ENCODE data around the gene IQGAP2. TPM values are rescaled to one million over a fixed set of nuclear protein-coding genes. Genes with fewer than 3 reads are reported as not detected.

IQGAP2 gene
- total and polyA plus RNA-seq, 9 of the 15 experiments (the other 6 are each of a cell fraction or from before 2014, with no cell fraction given) = 8.7 to 23.2 (median 17.4) TPM

GRCh38 chr5:76755779-76756637 lies 352.9 kb downstream of the IQGAP2 start:
- FAIRE-seq (no peak), ATAC-seq (peak; percentile 36; the same call in 1 of the 3 replicates), DNase-seq (ENCODE audit: extremely low read depth in 1 of 4, low spot score in 3 of 4) (no peak)
- ChIA-PET CTCF (ENCODE audit: low intra/inter-chr PET ratio) (no interaction called here), POLR2A (interaction anchor here (0.6 kb wide), 1 partner anchor 276 kb away, joined by 3 read pairs; no protein-coding TSS in a partner anchor)
- Histone ChIP-seq H2AFZ (ENCODE audit: low read depth, low read length) (peak overlapping the region; percentile 58), H3K27me3 (ENCODE audit: control insufficient read depth in 2 of 2, insufficient read depth in 2 of 2, low read length in 2 of 2) (no peaks in the 10 kb centered on the region), H3K4me3 (no peak overlapping the region), H4K20me1 (replicated peaks; ENCODE audit: control insufficient read depth, insufficient read depth, low read length) (no peaks in the 10 kb centered on the region), H3K9ac (ENCODE audit: insufficient read depth in 1 of 2, low read depth in 2 of 2, low read length in 2 of 2) (no peak overlapping the region), H3K79me2 (ENCODE audit: control insufficient read depth, insufficient read depth, low read length) (no peaks in the 10 kb centered on the region), H3K4me1 (replicated peaks in 1 of 2; ENCODE audit: control insufficient read depth in 2 of 2, insufficient read depth in 2 of 2, low read length in 2 of 2) (peaks cover 4 to 7% of the 10 kb centered on the region in 2 experiments; a peak in 3 of 5 replicates), H3K4me2 (ENCODE audit: insufficient read depth, low read length) (no peak overlapping the region; the same call in 1 of the 2 replicates), H3K36me3 (ENCODE audit: control insufficient read depth, insufficient read depth, low read length) (no peaks in the 10 kb centered on the region), H3K9me3 (replicated peaks; ENCODE audit: control insufficient read depth, insufficient read depth, low read depth, low read length) (no peaks in the 10 kb centered on the region), H3K9me1 (ENCODE audit: control insufficient read depth, insufficient read depth, low read length) (no peaks in the 10 kb centered on the region), H3K27ac (ENCODE audit: extremely low read depth, low read depth, low read length) (no peak overlapping the region)
- intact Hi-C loops (cut with micrococcal nuclease) = no loop called here
- in situ Hi-C loops (cut with MboI) = no loop called here
- no peak for TF ChIP-seq PYGO2 (tag; IDR thresholded peaks at IDR 0.05)
- no TSS peak for BruUV-seq (replicated peaks)
- 74% methylated on average over 11 of the region's 11 CpGs for WGBS (ENCODE audit: insufficient coverage, low coverage, missing lambda C conversion rate)

GRCh38 chr5:76757049-76757448 lies 354.0 kb downstream of the IQGAP2 start:
- H3K36me3 ChIP-seq (ENCODE audit: control insufficient read depth, insufficient read depth, low read length) = no peaks in the 10 kb centered on the region
- no peak overlapping the region for H3K4me3 ChIP-seq
- POLR2A ChIA-PET = no interaction called here
- FAIRE-seq (no peak), DNase-seq (ENCODE audit: extremely low read depth in 1 of 4, low spot score in 3 of 4) (no peak), ATAC-seq (no peak)
- CTCF ChIA-PET (ENCODE audit: low intra/inter-chr PET ratio) = no interaction called here
- no peak overlapping the region; the same call in 1 of the 2 replicates for H2AFZ ChIP-seq (ENCODE audit: low read depth, low read length)
- no peaks in the 10 kb centered on the region for H3K9me3 ChIP-seq (replicated peaks; ENCODE audit: control insufficient read depth, insufficient read depth, low read depth, low read length)
- H3K4me1 ChIP-seq (replicated peaks in 1 of 2; ENCODE audit: control insufficient read depth in 2 of 2, insufficient read depth in 2 of 2, low read length in 2 of 2) = peaks cover 7 to 10% of the 10 kb centered on the region in 2 experiments; a peak in 3 of 5 replicates
- intact Hi-C loops (cut with micrococcal nuclease) = no loop called here
- no peaks in the 10 kb centered on the region for H3K27me3 ChIP-seq (ENCODE audit: control insufficient read depth in 2 of 2, insufficient read depth in 2 of 2, low read length in 2 of 2)
- H3K9me1 ChIP-seq (ENCODE audit: control insufficient read depth, insufficient read depth, low read length) = no peaks in the 10 kb centered on the region
- in situ Hi-C loops (cut with MboI) = no loop called here
- no peak overlapping the region for H3K27ac ChIP-seq (ENCODE audit: extremely low read depth, low read depth, low read length)
- H4K20me1 ChIP-seq (replicated peaks; ENCODE audit: control insufficient read depth, insufficient read depth, low read length) = no peaks in the 10 kb centered on the region
- no peak overlapping the region for H3K9ac ChIP-seq (ENCODE audit: insufficient read depth in 1 of 2, low read depth in 2 of 2, low read length in 2 of 2)
- H3K79me2 ChIP-seq (ENCODE audit: control insufficient read depth, insufficient read depth, low read length) = no peaks in the 10 kb centered on the region
- TF ChIP-seq TEAD2 (tag; IDR thresholded peaks at IDR 0.05) = no peak
- no peak overlapping the region for H3K4me2 ChIP-seq (ENCODE audit: insufficient read depth, low read length)
- WGBS (ENCODE audit: insufficient coverage, low coverage, missing lambda C conversion rate) = 94% methylated on average over 4 of the region's 4 CpGs
- BruUV-seq (replicated peaks) = no TSS peak

Small RNA genes lying within 50 kb of the gene (small RNA-seq; reads per million reads assigned to genes)
- gene RF02154 (not detected), gene RF02155 (not detected)

Other genes with a start within 250 kb of the IQGAP2 start
- gene F2RL2, start 220.1 kb downstream of the IQGAP2 start, total RNA-seq (2014; rRNA removed) = not detected in 2 replicates
- gene F2RL2, start 220.1 kb downstream of the IQGAP2 start, total RNA-seq (2014; rRNA removed; fragmentation: Illumina TruSeq; extraction: Trizol) = 0.10 TPM in 1 of 2 replicates, not detected in the other
- gene F2RL2, start 220.1 kb downstream of the IQGAP2 start, total RNA-seq (2015; rRNA removed; fragmentation: Illumina TruSeq; extraction: Trizol) = not detected in 2 replicates
- gene F2RL2, start 220.1 kb downstream of the IQGAP2 start, total RNA-seq (2021) = 0.07 and 0.09 TPM in 2 replicates
- 0.07 and 0.14 TPM in 2 replicates for gene F2RL2, start 220.1 kb downstream of the IQGAP2 start, polyA plus RNA-seq (2011; rRNA removed)
- 0.10 and 0.12 TPM in 2 replicates for gene F2RL2, start 220.1 kb downstream of the IQGAP2 start, polyA plus RNA-seq (2014; fragmentation: Illumina TruSeq; extraction: Trizol)
- under 1 TPM; 0.03 to 0.06 TPM for gene F2RL2, start 220.1 kb downstream of the IQGAP2 start, polyA plus RNA-seq (2014; fragmentation: Nextera tagmentation; extraction: Ambion mirVana)
- 0.05 TPM in 1 of 2 replicates, not detected in the other for gene F2RL2, start 220.1 kb downstream of the IQGAP2 start, polyA plus RNA-seq (2014; rRNA removed)